NCI-H146 treated with DMSO at 0.1 percent for 48 hours (cell line): ENCODE results near the gene PCGF1.
"Not testable (repeated sequence)": the region's sequence is repeated elsewhere in the genome, so short reads cannot be mapped to it uniquely, and the experiment has no call there.

Experiments used
- DNase-seq: peaks from one replicate; lab custom pipeline; 2025; ENCODE audit not compliant: unreplicated experiment; lab: John Stamatoyannopoulos, UW

Gene PCGF1

DNA sequence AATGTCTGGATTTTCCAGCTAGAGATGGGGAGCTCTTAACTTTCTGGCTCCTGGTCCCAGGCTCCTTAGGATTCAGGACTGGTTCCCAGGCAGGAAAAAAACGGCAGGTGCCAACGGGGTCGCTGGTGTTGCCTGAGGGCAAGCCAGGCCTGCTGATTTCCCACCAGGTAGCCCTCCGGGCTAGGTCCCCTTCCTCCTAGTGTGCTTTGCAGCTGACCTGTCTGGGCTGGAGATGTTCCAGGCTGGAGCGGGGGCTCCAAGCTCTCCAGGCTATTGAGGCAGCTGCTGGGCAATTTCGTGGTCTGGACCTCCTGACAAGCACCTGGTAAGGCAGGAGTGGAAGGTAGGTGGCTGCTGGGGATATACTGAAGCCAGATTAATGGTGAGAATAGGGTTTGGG lies 33.0 kb downstream of the PCGF1 start:
- no peak for DNase-seq

DNA sequence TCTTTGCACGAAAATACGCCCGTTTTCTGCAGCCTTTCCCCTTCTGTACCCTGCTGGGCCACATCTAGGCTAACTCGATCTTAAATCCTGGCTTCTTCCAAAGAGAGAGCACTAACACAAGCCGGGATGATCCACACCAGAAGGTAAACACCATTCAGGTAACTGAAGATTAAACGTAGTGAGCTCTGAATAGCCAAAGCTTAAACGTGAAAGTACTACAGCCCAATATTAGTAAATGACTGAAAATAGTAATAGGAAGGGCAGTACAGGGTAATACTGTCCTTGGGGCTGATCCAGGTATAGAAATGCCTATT lies 34.6 kb downstream of the PCGF1 start:
- no peak for DNase-seq

GRCh38 chr2:74472086-74472944 lies 35.2 kb downstream of the PCGF1 start, which contains the start of gene MRPL53:
Gene MRPL53, minus strand, starts transcription at chr2:74472680. Its CDS starts 20 bp downstream, at chr2:74472660.
- DNase-seq, result peak; percentile 70

DNA sequence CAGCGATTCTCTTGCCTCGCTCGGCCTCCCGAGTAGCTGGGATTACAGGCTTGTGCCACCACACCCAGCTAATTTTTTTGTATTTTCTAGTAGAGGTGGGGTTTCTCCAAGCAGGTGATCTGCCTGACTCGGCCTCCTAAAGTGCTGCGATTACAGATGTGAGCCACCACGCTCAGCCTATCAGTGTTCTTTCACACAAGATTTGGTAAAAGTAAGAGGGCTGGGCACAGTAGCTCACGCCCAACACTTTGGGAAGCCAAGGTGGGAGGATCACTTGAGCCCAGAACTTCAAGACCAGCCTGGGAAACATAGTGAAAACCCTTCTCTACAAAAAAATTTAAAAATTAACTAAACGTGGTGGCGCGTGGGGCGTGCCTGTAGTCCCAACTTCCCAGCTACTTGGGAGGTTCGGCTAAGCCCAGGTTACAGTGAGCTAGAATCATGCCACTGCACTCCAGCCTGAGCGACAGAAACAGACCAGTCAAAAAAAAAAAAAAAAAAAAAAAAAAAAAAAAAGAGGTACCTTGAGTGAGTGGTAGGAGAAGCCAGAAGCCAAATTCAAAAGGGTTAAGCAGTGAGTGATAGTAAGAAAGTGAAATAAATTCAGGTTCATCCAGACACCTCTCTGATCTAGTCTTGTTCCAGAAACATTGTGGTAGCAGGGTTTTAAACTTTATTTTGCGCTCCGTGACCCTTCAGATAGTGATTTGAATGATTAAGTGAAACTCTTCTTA lies 36.0 kb downstream of the PCGF1 start:
- DNase-seq, result no peak

DNA sequence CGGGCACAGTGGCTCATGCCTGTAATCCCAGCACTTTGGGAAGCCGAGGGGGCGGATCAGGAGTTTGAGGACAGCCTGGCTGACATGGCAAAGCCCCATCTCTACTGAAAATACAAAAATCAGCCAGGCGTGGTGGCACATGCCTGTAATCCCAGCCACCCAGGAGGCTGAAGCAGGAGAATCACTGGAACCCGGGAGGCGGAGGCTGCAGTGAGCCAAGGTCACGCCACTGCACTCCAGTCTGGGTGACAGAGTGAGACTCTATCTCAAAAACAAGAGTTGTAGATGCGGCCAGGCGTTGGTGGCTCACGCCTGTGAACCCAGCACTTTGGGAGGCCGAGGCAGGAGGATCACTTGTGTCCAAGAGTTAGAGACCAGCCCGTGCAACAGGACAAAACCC lies 36.8 kb downstream of the PCGF1 start:
- DNase-seq, result not testable (repeated sequence)

- no peak for DNase-seq
Measured at GRCh38 chr2:74464406-74464805, 43.1 kb downstream of the PCGF1 start.

- no peak for DNase-seq
Measured at GRCh38 chr2:74462786-74463105, 44.7 kb downstream of the PCGF1 start.

GRCh38 chr2:74462054-74462785 lies 45.3 kb downstream of the PCGF1 start:
- DNase-seq, result no peak

GRCh38 chr2:74461187-74462053 lies 46.1 kb downstream of the PCGF1 start:
- no peak for DNase-seq

DNA sequence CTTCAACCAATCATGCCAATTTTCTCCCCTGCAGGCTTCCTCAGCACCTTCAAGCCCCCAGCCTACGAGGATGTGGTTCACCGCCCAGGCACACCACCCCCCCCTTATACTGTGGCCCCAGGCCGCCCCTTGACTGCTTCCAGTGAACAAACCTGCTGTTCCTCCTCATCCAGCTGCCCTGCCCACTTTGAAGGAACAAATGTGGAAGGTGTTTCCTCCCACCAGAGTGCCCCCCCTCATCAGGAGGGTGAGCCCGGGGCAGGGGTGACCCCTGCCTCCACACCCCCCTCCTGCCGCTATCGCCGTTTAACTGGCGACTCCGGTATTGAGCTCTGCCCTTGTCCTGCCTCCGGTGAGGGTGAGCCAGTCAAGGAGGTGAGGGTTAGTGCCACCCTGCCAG lies 47.3 kb downstream of the PCGF1 start:
- not testable (repeated sequence) for DNase-seq

GRCh38 chr2:74459503-74460118 lies 47.9 kb downstream of the PCGF1 start:
- DNase-seq, result not testable (repeated sequence)

GRCh38 chr2:74458938-74459363 lies 48.5 kb downstream of the PCGF1 start:
- DNase-seq, result no peak

DNA sequence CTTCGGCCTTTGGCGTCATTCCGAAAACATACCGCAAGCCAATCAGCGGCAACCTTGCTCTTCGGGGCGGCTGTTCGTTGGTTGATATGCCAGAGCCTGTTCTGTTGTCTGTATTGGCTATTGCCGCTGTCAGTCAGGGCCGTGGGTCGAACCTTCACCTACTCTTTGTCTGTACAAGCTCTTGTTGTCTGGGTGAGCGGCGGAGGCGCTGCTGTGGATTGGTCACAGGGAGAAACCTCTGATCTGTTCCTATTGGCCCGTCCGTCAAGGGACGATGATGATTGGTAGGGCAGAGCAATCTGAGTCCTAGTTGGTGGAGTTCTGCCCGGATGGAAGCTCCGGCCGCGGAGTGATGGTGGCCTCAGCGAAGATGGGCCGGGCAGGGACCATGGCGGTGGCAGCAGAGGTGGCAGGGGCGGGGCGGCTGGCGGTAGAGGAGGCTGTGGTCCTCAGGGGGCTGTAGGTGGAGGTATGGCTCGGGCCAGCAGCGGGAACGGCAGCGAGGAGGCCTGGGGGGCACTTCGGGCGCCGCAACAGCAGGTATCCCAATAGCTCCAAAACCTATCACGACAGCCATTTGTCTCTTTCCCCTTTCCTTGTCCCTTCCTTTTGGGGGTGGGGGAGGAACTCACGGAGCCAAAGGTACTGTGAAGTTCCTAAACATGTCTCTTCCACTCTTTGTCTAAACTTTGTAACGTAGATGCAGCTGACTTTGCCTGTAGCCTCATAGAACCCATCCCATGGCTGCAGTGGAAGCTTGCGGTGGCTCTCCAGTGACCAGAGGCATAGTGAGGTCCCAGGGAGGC lies 49.2 kb downstream of the PCGF1 start, which contains the start of gene WBP1:
Gene WBP1 (plus strand): TSS at position 307 of the 806 bp plus-strand sequence. CDS start 165 bp downstream, at position 472.
- peak; percentile 99 for DNase-seq

DNA sequence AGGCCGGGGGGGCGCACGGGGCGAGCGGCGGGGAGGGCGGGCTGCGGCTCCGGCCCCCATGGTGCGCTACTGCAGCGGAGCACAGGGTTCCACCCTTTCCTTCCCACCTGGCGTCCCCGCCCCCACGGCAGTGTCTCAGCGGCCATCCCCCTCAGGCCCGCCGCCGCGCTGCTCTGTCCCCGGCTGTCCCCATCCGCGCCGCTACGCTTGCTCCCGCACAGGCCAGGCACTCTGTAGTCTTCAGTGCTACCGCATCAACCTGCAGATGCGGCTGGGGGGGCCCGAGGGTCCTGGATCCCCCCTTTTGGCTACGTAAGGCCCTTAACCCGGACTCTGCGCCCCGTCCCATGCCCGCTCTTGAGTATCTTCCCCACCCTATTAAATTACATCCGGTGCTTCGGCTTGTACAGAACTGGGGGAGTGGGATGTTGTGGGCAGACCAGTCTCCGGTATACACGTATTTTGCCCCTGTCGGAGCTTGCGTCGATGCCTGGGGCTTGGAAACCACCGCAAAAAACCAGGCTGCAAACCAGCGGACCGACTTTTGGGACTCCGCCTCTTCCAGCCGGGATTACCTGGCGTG lies 49.9 kb downstream of the PCGF1 start:
- DNase-seq, result peak; percentile 74

- DNase-seq, result no peak
Measured at GRCh38 chr2:74457129-74457548, 50.4 kb downstream of the PCGF1 start.
